HG03469 (cell line): ENCODE data around the gene TOP1.

Experiments
- ATAC-seq: cut with Tn5 transposase; IDR thresholded peaks from one replicate; pipeline ENCODE4 v1.9.1; 2021; ENCODE audit warnings: mild to moderate bottlenecking, moderate library complexity, moderate number of reproducible peaks; ENCODE audit not compliant: unreplicated experiment

The TOP1 gene

GRCh38 chr20:41028359-41029149 is at the start of gene TOP1:
Gene TOP1 (plus strand): TSS chr20:41028822. CDS start chr20:41029068, 246 bp downstream.
- ATAC-seq, result peak; percentile 83

DNA sequence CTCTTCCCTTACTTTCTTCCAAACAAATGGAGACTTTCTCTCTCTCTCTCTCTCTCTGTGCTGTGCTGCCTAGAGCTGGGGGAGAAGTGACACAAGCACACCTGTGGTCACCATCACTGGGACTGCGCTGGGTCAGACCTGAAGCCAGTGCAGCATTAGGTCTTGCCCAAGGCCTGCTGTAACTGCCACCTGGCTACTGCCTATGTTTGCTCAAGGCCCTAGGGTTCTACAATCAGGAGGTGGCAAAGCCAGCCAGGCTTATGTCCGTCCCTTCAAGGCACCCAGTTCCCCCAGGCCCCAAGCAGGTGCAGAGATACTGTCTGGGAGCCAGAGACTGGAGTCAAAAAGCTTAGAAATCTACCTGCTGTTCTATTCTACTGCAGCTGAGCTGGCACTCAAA is 49.4 kb upstream of the TOP1 start:
- no peak for ATAC-seq

GRCh38 chr20:40980106-40980827 is 48.4 kb upstream of the TOP1 start:
- no peak for ATAC-seq

DNA sequence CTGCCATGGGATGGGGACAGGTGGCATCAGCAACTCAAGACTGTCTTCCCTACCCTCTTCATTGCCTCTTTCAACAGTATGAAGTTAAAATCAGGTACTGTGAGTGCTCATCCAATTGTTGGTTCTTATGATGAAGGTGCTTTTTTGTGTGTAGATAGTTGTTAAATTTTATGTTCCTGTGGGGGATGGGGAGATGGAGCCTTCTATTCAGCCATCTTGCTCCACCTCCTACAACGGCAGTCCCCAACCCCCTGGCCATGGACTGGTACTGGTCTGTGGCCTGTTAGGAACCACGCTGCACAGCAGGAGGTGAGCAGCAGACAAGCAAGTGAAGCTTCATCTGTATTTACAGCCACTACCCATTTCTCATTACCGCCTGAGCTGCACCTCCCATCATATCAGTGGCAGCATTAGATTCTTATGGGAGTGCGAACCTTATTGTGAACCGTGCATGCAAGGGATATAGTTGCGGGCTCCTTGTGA is 47.8 kb upstream of the TOP1 start:
- no peak for ATAC-seq

- ATAC-seq, result no peak
Measured at GRCh38 chr20:40982415-40983145, 46.0 kb upstream of the TOP1 start.

GRCh38 chr20:40983898-40984297 is 44.7 kb upstream of the TOP1 start:
- ATAC-seq, result no peak

DNA sequence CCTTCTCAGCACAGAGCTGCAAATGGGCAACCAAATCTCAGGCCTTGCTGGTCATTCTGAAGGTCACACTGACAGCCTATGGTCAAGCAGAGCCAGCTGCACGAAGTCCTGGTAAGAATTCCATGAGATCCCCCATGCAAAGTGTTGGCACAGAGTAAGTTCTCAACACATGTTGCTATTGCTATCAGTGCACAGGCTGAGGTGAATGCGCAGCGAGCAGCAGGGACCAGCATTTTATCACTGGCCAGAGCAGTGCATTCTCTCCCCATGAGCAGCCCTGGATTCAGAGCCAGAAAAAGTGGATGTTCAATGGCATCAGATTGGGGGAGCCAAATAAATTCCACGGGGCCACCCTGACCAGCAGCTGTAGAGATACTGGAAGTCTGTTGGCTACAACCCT is 44.1 kb upstream of the TOP1 start:
- ATAC-seq, result no peak

DNA sequence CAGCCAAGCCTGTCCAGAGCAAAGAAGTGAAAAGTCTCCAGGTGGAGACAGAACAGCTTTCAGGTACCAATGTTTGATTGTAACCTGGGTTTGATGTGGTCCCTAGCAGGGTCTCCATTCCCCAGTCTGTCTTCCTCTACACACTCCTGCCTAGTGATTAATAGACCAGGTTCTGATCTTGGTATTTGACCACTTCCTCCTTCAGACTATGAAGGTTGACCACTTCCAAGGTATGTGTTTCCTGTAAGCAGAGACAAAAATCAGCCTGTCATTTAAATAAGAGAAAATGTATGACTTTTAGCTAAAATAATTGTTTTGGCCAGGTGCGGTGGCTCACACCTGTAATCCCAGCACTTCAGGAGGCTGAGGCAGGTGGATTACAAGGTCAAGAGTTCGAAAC is 41.8 kb upstream of the TOP1 start:
- no peak for ATAC-seq

DNA sequence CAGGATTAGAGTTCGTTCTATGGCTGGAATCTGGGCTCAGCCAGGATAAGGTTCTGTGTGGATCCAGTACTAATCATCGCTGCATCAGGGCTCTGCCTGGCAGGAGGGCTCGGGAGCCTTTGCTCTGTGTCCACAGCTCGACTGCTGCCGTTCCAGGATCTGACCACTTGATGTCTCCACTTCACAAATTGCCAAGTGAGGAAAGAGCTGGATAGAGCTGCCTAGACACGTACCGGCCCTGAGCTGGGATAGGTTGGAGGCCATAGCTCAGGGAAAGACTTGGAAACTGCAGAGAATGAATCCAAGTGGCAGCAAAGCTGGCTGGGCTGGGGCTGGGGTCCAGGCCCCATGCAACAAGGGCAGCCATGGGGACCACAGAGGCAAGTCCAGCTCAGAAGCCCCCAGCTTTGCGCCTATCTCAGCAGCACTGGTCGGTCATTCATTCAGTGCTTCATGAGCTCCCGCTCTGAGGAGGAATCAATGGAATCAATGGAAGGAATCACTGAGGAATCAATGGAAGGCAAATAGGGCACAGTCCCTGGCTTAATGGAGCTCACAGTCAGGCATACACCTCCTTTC is 38.0 kb upstream of the TOP1 start:
- ATAC-seq, result peak; percentile 46

GRCh38 chr20:40991181-40991889 is 37.3 kb upstream of the TOP1 start:
- peak; percentile 72 for ATAC-seq

DNA sequence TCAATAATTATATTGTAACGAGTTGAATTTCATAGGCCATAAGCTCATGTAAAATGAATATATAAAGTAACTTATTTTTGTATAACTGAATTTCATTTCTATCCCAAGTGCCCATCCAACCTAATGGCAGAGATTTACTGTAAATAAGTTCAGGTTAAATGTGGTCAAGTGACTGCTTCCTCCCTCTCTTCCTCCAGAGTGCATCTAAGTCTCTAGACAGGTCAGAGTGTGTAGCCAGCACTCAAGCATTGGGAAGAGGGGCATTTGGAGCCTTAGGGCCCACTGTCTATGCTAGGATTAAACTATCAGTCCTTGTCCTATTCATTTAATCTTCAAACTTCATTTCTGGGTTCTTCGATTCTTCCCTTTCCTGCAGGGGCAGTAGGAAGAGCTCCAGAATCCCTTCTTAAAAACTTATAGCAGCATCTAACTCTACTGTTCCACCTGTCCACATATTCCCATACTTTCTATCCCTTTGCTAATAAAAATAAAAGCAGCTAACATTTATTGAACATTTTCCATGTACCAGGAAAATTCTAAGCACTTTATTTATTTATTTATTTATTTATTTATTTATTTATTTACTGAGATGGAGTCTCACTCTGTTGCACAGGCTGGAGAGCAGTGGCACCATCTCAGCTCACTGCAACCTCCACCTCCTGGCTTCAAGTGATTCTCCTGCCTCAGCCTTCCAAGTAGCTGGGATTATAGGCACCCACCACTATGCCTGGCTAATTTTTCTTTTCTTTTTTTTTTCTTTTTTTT is 36.1 kb upstream of the TOP1 start:
- no peak for ATAC-seq

DNA sequence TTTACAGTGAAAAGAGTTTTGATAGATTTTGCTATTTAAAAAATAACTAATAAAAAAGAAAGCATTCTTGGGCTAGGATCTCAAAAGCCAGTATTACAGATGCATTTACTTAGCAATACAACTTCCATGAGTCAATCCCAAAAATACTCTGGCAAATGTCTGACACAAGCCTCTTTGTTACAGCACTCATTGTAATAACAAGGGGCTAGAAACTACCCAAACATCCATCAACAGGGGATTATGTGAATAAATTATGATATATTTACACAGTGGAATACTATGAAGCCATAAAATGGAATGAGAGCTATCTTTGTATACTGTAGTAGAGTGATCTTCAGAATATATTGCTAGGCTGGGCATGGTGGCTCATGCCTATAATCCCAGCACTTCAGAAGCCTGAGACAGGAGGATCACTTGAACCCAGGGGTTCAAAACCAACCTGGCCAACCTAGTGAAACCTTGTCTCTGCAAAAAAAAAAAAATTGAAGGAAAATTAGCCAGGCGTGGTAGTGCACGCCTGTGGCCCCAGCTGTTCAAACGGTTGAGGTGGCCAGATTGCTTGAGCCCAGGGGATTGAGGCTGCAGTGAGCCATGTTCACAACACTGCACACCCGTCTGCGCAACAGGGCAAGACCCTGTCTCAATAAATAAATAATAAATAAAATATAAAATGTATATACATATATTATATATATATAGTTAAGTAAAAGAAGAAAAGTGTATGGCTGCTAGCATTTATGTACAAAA is 34.7 kb upstream of the TOP1 start:
- no peak for ATAC-seq

DNA sequence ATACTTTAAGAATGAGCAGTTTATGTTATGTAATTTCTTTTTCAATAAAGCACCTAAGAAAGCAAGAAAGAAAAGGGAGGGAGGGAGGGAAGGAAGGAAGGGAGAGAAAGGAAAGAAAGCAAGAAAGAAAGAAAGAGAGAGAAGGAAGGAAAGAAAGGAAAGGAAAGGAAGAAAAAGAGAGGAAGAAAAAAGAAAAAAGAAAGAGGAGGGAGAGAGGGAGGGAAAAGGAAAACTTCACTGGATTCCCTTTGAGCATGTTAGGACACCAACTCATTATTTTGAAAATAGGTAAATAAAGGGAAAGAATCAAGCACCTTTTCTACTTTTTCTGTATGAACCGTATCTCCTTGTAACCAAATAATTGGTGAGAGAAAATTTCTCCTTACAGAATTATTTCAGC is 32.3 kb upstream of the TOP1 start:
- ATAC-seq, result no peak

DNA sequence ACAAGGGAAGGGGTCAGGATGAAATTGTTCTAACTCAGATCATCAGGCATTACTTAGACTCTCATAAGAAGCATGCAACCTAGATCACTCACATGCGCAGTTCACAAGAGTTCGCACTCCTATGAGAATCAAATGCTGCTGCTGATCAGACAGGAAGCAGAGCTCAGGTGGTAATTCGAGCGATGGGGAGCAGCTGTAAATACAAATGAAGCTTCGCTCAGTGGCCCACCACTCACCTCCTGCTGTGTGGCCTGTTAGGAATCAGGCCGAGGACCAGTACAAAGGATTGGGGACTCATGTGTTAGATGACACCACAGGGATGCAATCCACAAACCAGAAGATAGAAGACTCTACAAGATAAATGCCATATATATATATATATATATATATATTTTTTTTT is 31.5 kb upstream of the TOP1 start:
- ATAC-seq, result no peak

- ATAC-seq, result no peak
Measured at GRCh38 chr20:40999841-41000240, 28.8 kb upstream of the TOP1 start.

- ATAC-seq, result no peak
Measured at GRCh38 chr20:41000628-41001027, 28.0 kb upstream of the TOP1 start.

GRCh38 chr20:41001497-41001896 is 27.1 kb upstream of the TOP1 start:
- no peak for ATAC-seq

- no peak for ATAC-seq
Measured at GRCh38 chr20:41002842-41003142, 25.8 kb upstream of the TOP1 start.
